NCI-H1092 treated with DMSO at 0.1 percent for 48 hours (cell line): Measurements from ENCODE around the gene ST6GALNAC3.
"Not testable (repeated sequence)": the region's sequence is repeated elsewhere in the genome, so short reads cannot be mapped to it uniquely, and the experiment has no call there.

Experiments
- DNase-seq: peaks from one replicate; lab custom pipeline; 2025; lab: John Stamatoyannopoulos, UW

Gene ST6GALNAC3

DNA sequence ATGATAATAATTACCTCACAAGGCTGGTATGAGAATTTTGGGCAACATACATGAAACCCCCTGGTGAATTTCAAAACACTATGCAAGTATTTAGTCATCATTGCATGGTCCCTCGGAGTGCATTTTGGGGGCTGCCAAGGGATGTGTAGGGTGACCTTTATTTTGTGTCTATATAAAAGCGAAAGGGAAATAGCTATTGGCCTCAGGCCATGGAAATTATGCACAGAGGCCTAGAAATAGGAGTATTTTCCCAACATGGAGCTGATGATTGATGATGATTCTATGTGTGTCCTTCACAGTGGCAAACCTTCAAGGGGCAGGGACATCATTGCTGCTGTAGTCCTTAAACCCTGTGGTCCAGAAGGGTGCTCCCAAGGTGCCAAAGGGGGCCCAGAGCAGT is 265.5 kb downstream of the ST6GALNAC3 start:
- DNase-seq = no peak

DNA sequence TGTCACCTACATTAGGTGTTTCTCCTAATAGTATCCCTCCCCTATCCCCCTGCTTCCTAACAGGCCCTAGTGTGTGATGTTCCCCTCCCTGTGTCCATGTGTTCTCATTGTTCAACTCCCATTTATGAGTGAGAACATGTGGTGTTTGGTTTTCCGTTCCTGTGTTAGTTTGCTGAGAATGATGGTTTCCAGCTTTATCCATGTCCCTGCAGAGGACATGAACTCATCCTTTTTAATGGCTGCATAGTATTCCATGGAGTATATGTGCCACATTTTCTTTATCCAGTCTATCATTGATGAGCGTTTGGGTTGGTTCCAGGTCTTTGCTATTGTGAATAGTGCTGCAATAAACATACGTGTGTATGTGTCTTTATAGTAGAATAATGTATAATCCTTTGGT is 267.3 kb downstream of the ST6GALNAC3 start:
- DNase-seq = not testable (repeated sequence)

DNA sequence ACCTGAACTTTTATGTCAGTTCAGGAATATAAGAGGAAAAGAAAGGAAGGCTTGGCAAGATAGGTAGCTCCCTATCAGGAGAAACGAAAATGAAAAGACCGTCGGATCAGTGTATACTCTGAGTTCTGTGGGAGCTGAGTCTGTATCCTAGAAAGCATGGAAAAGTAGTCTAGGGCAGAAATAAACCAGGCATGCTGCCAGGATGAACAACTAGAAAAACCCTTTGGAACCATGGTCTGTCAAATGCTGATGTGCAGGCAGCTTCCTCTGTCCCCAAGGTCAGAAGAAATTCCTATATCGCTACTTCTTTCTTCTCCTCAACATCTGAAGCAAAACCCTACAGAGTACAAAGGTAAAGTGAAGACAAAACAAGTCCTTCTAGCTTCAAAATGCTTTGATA is 268.8 kb downstream of the ST6GALNAC3 start:
- DNase-seq = no peak

DNA sequence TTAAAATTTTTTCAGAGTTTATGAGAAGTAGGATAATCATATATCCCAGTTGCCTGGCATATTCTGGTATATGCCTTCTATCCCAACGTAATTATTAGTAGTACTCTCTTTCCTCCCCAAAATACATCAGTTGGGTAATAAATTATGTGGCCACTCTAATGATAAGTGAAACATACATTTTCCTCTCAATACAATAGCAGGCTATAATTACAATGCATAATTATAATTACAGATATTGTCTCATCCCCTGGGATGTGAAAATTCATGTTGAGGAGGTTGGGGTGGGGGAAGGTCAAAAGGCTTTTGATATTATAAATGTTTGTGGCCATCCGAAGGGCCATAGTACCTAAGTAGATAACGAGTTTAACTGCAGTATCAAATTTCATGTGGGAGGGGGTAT is 277.1 kb downstream of the ST6GALNAC3 start:
- DNase-seq = no peak

DNA sequence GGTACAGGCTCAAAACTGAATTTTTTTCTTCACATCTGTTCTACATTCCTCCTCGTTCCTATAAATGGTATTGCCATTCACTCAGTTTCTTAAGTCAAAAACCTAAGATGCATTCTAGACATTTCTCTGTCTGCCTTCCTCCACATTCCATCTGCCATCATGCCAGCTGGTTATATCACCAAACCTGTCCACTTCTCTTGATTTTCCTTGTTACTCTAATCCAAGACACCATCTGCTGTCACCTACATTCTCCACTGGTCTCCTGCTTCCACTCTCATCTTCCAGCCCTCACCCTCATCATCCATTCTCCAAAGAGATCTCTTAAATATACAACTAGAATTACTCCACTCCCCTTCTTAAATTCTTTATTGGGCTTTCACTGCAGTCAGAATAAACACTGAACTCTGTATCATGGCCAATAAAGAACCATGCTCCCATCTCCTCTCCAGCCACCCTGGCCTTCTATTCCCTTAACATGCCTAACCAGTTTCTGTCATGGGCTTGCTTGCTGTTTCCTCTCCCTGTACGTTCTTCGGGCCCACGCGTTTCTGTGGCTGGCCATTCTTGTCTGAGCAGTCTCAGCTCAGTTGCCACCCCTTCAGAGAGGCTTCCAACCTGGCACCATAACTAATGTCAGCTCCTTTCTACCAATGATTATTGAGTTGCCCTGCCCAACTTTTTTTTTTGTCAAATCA is 278.3 kb downstream of the ST6GALNAC3 start:
- DNase-seq = no peak

DNA sequence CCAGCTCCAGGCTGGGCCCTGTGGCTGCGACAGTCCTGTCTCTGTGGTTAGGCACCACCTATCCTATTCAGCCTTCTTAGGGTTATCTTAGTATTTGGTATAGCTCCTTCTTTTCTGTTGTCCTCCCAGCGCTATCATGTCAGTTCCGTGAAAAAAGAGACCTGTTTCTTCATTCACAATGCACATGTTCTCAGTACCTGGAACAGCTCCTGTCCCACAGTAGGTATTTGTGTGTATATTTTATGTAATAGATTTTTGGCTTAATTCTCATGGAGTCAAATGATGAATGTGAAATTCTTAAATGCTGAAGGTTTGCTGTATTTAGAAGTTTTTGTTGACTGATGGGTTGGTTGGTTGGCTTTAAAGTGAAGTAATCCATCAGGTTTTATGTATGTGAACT is 279.7 kb downstream of the ST6GALNAC3 start:
- no peak for DNase-seq

DNA sequence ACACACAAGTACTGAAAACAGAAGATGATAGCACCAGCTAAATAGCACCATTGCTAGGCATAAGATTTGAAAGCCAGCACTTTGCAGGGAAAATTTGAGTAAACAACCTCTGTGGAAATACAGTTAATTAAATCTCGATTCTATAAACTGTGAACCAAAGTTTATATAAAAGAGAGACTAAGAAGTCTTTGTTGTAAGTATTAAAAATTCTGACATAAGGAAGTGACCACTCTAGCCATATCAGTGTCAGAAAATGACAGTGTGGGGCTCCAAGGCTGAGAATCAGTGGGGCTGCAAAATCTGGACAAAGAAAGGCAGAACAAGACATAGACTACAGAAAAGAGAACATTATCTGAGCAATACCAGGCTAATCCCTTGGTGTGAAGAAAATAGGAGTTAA is 292.2 kb downstream of the ST6GALNAC3 start:
- no peak for DNase-seq

DNA sequence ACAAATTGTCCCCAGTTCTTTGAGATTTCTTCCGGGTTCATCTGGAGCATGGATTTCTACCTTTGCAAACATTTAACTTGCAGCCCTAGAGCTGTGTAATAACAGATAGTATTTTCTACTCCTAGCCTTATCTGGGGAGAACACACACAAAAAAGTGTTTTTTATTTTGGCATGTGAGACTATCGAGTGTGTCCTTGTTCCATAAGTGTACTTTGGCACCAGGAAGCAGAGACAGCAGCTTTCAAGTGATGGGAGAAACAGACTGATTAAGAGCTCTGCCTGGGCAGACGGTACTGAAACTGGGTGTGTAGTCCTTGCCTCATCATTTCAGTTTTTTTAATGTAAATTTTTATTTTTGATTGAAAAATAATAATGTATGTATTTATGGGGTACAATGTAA is 297.4 kb downstream of the ST6GALNAC3 start:
- DNase-seq = peak; percentile 24

DNA sequence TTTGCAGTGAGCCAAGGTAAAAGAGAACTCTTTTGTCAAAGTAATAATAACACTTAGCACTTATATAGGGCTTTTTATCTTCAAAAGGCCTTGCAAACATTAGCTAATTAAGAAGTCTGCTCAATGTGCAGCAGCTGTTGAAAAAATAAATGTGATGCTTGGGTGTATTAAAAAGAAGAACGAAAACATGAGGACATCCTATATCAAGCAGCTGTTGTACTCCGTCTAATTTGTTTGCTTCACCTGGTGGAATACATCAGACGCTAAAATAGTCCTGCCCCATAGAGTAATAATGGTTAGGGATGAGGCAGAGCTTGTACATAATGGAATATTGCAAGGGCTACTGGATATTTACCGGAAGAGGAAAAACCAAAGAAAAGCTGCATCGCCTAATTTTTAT is 299.5 kb downstream of the ST6GALNAC3 start:
- DNase-seq = peak; percentile 53

DNA sequence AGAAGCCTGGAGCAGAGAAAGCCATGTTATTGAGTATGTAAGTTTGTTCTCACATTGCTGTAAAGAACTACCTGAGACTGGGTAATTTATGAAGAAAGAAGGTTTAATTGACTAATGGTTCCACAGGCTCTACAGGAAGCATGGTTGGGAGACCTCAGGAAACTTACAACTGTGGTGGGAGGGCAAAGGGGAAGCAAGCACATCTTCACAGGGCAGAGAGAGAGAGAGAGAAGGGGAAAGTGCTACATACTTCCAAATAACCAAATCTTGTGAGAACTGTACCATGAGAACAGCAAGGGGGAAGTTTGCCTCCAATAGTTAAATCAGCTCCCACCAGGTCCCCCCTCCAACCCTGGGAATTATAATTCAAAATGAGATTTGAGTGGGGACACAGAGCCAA is 302.7 kb downstream of the ST6GALNAC3 start:
- DNase-seq = no peak

DNA sequence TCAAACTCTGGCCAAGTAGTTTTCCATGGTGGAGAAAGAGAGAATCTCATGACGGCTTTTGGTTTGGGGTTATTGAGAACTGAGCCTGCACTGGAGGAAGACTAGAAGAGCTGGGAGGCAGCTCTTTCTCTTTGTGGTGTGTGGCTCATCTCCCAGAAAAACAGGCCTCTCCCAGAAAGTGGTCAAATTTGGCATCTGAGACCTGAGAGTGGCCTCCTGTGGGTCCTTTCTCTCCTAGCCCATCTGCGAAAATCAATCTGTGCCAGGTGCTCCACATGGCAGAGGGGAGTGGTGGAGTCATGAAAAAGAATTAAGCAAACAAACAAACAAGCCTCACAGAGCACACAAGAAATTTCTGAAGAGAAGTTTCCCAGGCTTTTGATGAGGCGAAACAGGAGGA is 305.0 kb downstream of the ST6GALNAC3 start:
- peak; percentile 19 for DNase-seq

DNA sequence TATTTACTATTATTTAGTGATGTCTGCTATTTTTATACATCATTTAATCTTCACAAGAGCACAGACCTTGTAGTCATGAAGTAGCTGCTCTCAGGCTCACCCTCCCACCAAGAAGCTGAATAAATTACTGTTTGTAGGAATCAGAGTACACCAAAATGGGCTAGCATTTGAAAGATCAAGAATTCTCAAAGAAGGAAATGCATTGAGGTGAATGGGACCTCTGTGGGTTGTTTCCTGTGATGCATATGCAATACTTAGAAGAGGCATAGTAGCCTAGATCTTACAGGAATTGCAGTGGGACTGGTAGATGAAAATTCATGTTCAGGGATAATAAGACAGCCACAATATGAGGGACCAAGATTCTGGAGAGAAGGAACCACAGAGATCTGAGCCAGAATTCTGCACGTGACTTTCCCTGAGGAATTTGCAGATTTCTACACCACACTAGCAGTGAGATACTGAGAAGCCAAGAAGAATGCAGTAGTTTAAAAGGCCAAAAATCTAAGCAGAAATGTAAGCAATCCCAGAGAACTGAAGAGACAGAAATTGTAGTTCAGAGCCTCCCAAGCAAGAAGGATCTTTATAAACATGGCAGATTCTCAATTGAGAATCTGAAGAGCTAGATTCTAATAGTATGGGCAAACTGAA is 307.0 kb downstream of the ST6GALNAC3 start:
- no peak for DNase-seq

DNA sequence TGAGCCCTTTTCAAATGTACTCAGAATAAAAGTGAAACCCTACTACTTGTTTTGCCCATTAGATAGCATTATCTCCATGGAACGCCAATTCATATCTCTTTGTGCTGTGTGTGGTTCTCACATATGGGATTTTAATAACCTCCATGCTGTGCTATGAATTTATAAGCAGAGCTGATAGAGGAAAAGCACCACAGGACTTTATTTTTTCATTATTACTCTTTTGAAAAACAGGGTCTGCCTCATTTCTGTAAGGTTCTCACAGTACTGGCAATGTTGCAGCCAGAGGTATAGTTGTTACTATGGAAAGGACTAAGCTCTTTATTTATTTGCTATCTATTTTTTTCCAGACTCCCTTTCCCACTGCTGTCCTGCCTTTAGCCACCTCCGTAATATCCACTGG is 313.7 kb downstream of the ST6GALNAC3 start:
- DNase-seq = no peak

DNA sequence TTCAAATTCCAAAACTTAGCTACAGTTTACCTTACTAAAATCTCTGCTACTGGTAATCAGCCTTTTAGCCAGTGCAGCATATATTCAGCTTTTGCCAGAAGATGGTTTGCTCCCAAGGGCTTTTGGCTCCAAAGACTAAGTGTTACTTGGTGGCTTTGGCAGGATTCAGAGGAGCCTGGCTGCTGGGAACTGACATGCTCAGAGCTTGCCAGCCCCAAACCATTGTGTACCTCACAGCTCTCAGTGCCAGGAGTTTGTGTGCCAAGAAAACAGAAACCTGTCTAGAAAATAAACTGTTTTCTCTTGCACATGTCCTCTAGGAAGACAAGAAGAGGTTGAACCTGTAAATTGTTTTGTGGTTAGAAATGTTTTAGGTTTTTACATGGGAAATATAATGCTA is 315.9 kb downstream of the ST6GALNAC3 start:
- peak; percentile 67 for DNase-seq

DNA sequence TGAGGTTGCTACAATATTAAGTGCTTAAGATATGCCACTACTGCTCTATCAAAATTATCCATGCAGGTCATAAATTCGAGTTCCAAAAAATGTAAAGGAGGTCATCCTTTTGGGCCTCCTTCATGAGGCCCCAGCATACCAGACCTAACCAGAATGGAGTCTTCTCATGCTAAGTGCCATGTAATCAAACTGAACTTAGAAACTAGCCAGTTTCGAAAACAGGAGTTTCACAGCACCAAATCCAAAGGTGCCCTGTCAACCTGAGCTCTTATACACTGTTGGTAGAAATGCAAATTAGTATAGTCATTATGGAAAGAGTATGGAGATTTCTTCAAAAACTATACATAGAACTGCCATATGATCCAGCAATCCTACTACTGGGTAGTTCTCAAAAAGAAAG is 320.5 kb downstream of the ST6GALNAC3 start:
- no peak for DNase-seq

DNA sequence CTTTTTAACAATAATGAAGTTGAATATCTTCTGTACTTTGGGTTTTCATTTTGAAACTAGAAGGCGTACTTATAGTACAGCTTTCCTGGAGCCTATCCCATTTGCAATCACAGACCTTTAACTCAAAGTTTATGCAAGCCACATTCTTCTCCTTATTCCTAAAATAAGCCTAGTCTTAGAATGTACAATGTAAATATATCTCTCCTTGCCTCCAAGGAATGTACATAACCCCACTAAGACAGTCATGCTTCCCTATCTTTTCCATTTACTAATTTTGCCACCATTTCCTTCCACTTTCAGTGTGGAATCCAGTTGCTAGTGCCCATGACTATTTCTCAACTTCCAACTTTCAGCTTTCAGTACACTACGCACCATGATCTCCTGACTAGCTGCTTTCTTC is 327.6 kb downstream of the ST6GALNAC3 start:
- DNase-seq = no peak

DNA sequence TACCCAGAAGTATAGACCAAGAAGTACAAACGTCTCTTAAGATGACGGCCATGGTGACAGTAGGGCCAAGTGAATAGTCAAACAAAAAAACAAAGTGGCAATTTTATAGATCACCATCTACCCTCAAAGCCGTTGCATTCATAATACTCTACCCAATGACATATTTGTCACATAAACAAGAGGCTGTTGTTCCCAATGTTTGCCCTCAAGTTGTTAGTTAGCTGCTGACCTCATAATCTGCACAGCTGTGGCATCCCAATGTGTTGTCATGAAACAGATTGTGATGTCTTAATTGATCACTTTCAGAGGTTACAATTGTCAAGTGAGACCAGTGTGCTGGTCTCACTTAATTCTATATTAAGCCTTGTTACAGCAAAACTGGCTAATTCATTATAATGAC is 333.8 kb downstream of the ST6GALNAC3 start:
- DNase-seq = no peak

DNA sequence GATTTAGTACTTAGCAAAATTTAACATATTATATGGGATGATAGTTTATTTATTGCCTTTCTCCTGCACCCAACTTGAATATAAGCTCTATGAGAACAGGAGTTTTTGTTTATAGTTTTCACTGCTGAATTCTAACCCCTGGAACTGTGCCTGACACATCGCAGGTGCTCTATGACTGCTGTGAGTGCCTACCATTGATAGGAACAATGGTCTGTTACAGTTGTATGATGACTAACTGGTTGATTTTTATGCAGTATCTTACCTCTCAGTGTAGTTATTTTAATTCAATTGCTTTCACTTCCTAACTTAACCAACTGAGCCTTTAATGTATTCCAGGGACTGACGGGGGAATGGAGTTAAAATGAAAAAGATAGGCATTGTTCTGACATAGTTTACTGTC is 336.0 kb downstream of the ST6GALNAC3 start:
- no peak for DNase-seq

DNA sequence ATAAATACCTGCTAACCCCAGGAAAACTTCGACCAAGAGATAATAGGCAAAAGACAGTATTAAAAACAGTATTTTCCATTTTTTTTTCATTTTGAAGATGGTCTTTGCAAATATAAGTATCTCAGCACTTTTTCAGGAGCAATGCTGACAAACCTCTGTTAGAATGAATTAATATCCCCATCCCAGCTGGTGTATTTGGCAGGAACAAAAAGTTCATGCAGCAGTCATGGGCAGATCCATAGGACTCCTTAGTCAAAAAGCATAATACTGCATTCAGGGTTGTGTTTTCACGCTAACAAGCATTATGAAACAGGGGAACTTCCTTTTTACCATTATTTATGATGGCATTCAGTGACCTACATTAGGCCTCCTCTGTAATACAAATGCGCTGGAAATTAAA is 344.0 kb downstream of the ST6GALNAC3 start:
- no peak for DNase-seq

DNA sequence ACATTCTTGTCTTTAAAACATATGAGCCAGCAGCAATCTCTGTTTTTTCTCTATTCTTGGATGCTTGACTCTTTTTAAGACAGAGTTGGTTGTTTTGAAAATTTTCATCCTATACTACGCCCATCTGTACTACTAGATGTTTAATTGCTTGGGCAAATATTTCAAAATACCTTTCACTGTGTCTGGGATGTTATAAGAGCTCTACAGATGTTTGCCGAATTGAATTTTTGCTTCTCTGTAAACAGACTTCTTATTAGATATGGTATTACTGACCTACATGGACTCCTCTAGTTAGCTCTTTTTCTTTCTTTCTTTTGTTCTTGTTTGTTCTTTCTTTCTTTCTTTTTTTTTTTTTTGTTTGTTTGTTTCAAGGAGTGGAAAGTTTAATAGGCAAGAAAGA is 345.1 kb downstream of the ST6GALNAC3 start:
- no peak for DNase-seq

DNA sequence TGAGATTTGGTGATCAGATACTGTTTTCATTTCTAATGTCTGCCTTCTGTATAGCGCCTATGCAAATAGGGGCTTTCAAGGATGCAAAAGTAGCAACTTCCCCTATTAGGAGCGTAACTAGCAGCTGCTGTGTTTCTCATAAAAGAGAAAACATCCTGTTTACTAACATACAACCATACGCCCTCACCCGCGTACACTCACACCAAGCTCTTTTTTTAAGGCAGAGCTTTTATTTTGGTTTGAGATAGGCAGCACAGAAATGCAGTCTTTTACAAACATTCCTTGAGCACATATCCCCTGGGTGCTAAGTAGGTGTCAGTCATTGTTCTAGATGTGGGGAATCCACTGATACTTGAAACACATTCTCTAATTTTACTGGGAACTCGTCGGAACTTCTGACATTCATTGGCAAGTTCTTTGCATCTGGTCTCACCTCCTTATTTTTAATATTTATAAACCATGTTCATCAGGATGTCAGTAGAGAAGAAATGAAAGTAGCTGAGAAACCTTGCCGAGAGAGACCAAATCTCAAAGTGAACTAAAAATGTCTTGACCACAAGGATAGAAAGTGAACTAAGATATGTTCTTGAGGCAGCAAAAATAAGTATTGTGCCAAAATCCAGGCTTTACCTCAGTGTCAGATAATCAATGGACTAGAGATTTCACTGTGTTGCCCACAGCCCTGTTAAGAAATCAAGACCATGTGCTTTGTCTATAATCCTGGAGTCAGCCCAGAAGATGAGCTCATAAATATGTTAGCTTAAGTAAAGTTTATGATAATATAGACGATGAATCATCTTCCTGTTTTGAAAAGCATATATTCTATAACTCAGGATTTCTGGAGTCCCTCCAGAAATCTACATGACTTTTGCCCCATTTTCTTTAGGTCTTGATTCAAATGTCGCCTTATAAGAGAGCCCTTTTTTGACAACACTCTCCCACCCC is 350.9 kb downstream of the ST6GALNAC3 start:
- DNase-seq = no peak

DNA sequence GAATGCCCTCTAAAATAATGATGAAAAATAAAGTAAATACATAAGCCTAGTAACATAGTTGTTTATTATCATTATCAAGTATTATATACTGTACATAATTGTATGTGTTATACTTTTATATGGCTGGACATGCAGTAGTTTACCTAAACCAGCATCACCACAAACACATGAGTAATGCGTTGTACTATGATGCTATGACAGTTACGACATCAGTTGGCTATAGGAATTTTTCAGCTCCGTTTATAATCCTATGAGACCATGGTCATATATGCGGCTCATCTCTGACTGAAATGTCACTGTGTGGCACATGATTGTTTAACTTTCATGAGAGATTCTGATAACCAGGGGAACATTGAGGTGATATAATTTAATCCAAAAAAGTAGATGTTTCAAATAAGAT is 352.1 kb downstream of the ST6GALNAC3 start:
- no peak for DNase-seq

DNA sequence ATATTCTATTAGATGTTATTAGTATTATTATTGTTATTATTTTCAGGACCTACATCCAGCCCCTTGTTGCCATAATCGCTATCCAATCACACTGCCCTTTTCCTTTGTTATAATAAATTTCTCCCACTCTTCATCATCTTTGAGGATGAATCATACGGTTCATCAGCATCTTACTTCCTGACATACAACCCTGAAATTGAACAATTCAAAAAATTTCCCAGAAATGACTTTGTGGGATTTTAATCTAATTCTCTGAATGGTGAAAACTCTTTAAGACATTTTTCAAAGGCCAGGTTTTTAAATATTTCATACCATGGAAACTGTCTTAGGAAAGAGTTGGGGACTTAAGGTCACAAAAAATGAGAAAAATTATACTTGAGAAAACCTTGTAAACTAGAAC is 353.5 kb downstream of the ST6GALNAC3 start:
- no peak for DNase-seq
